Body of pancreas (tissue), 4 donors: Measurements from ENCODE around the gene LHFPL4. TPM values are rescaled to one million over a fixed set of nuclear protein-coding genes. Genes with fewer than 3 reads are reported as not detected.

Source experiments
- ATAC-seq: fragments of 150-250 bp; one replicate; pipeline ENCODE4 v1.9.1; 2016
- DNase-seq, 4 donors: peaks; one replicate each; pipeline ENCODE4 v3.0.0-alpha.2; 2019
- H3K27ac ChIP-seq, 4 donors: fragments of 200-600 bp; sonication (generic); 1 replicate in 3 of 4; 2 replicates in 1 of 4; pipeline versions ENCODE4 v1.5.1 to v1.6.1; 2016 to 2019; ENCODE audit warnings: mild to moderate bottlenecking in 1 of 4, mixed read lengths in 1 of 4, moderate library complexity in 1 of 4
- H3K27me3 ChIP-seq, 2 donors: fragments of 200-600 bp; sonication (generic); one replicate each; pipeline ENCODE4 v1.6.0; 2016; ENCODE audit warnings: mild to moderate bottlenecking in 1 of 2
- H3K36me3 ChIP-seq, 2 donors: fragments of 200-600 bp; sonication (generic); replicated peaks in 1 of 2; 2 replicates each; pipeline ENCODE4 v1.5.1; 2016; ENCODE audit warnings: low read depth in 2 of 2; ENCODE audit not compliant: insufficient read depth in 1 of 2
- H3K4me1 ChIP-seq: fragments of 200-600 bp; sonication (generic); one replicate; pipeline ENCODE4 v1.6.0; 2016
- H3K4me3 ChIP-seq, 2 donors: fragments of 200-600 bp; sonication (generic); 1 replicate in 1 of 2; 2 replicates in 1 of 2; pipeline ENCODE4 v1.5.1; 2016 to 2019
- H3K9me3 ChIP-seq, 3 donors: fragments of 200-600 bp; sonication (generic); 1 replicate in 2 of 3; 2 replicates in 1 of 3; pipeline ENCODE4 v1.5.1; 2016
- CTCF ChIP-seq, 7 experiments: fragments of 450-650 bp in 4 of 7; fragments of 200-600 bp in 3 of 7; sonication (generic) in 3 of 7; IDR thresholded peaks; one replicate each; pipeline ENCODE4 v1.5.1; 2016 to 2019; ENCODE audit warnings: antibody characterized with exemption in 7 of 7
- POLR2A ChIP-seq, 3 donors: fragments of 450-650 bp; IDR thresholded peaks; one replicate each; pipeline ENCODE4 v1.6.1; 2016; ENCODE audit warnings: antibody characterized with exemption in 3 of 3, mild to moderate bottlenecking in 2 of 3
- WGBS, 2 donors: methylation state at CpG; one replicate each; pipeline ENCODE4 v1.1.5; 2017; 5-methylcytosine and 5-hydroxymethylcytosine counted together
- intact Hi-C: fragments of 100-400 bp; cut with DNase I; formaldehyde crosslinking; loops from one replicate; pipeline ENCODE4 v1.15.1; 2023
- total RNA-seq, 2 donors: library from RNA; depleted of rRNA; stranded (reverse); fragments of >200 nt; gene quantifications; one replicate each; pipeline ENCODE4 v1.1.0, GENCODE V29; 2016

LHFPL4 gene
- total RNA-seq, 2 donors from 2014 or later: 0.52 to 0.66 TPM

- intact Hi-C loops: no loop called here
- ATAC-seq (no peak), DNase-seq (no peak)
- TF ChIP-seq CTCF (IDR thresholded peaks at IDR 0.05) (no peak), POLR2A (IDR thresholded peaks at IDR 0.05) (no peak)
- Histone ChIP-seq H3K9me3 (no peaks in the 10 kb centered on the region), H3K4me1 (no peaks in the 10 kb centered on the region), H3K27me3 (no peaks in the 10 kb centered on the region), H3K4me3 (no peak overlapping the region), H3K27ac (no peak overlapping the region), H3K36me3 (no peaks in the 10 kb centered on the region)
- WGBS, 2 donors: 66 to 70% methylated on average over 3 of the region's 3 CpGs
Observed at GRCh38 chr3:9491506-9491905, 62.1 kb downstream of the LHFPL4 start.

GRCh38 chr3:9485248-9485647, 68.4 kb downstream of the LHFPL4 start:
- Histone ChIP-seq H3K36me3 (peaks cover 0 to 4% of the 10 kb centered on the region in 2 donors), H3K27ac (no peak overlapping the region), H3K27me3 (no peaks in the 10 kb centered on the region), H3K4me1 (no peaks in the 10 kb centered on the region), H3K9me3 (no peaks in the 10 kb centered on the region), H3K4me3 (no peak overlapping the region)
- ATAC-seq: no peak
- intact Hi-C loops: no loop called here
- no peak for DNase-seq
- WGBS, 2 donors: 93 to 100% methylated on average over 1 of the region's 1 CpG
- TF ChIP-seq POLR2A (IDR thresholded peaks at IDR 0.05): no peak
- no peak for TF ChIP-seq CTCF (IDR thresholded peaks at IDR 0.05)

GRCh38 chr3:9480265-9480664, 73.4 kb downstream of the LHFPL4 start:
- Histone ChIP-seq H3K9me3 (no peaks in the 10 kb centered on the region), H3K4me3 (no peak overlapping the region), H3K36me3 (peaks cover 8 to 32% of the 10 kb centered on the region in 2 donors), H3K27ac (no peak overlapping the region), H3K4me1 (no peaks in the 10 kb centered on the region), H3K27me3 (no peaks in the 10 kb centered on the region)
- 89 to 100% methylated on average over 1 of the region's 1 CpG for WGBS, 2 donors
- TF ChIP-seq CTCF (IDR thresholded peaks at IDR 0.05) (no peak), POLR2A (IDR thresholded peaks at IDR 0.05) (no peak)
- intact Hi-C loops: no loop called here
- DNase-seq: no peak
- ATAC-seq: no peak

GRCh38 chr3:9476935-9477334, 76.7 kb downstream of the LHFPL4 start:
- intact Hi-C loops: no loop called here
- H3K4me3 ChIP-seq: no peak overlapping the region
- H3K9me3 ChIP-seq: no peaks in the 10 kb centered on the region
- no peaks in the 10 kb centered on the region for H3K27me3 ChIP-seq
- DNase-seq (no peak), ATAC-seq (no peak)
- H3K36me3 ChIP-seq: peaks cover 12 to 57% of the 10 kb centered on the region in 2 donors
- no peak for TF ChIP-seq POLR2A (IDR thresholded peaks at IDR 0.05)
- no peak for TF ChIP-seq CTCF (IDR thresholded peaks at IDR 0.05)
- H3K4me1 ChIP-seq: no peaks in the 10 kb centered on the region
- H3K27ac ChIP-seq: no peak overlapping the region
- WGBS, 2 donors: 90 to 94% methylated on average over 5 of the region's 5 CpGs

GRCh38 chr3:9474482-9474881, 79.1 kb downstream of the LHFPL4 start:
- Histone ChIP-seq H3K27me3 (no peaks in the 10 kb centered on the region), H3K36me3 (peaks cover 25 to 74% of the 10 kb centered on the region in 2 donors), H3K27ac (no peak overlapping the region), H3K4me3 (no peak overlapping the region), H3K9me3 (no peaks in the 10 kb centered on the region), H3K4me1 (no peaks in the 10 kb centered on the region)
- TF ChIP-seq POLR2A (IDR thresholded peaks at IDR 0.05) (no peak), CTCF (IDR thresholded peaks at IDR 0.05) (no peak)
- DNase-seq (no peak), ATAC-seq (no peak)
- intact Hi-C loops: no loop called here
- 94% methylated on average over 6 of the region's 6 CpGs for WGBS, 2 donors
